ENCODE measurements around the gene PTK6. TPM values are rescaled to one million over a fixed set of nuclear protein-coding genes. Genes with fewer than 3 reads are reported as not detected.
A peak's percentile ranks its signal among the peaks of the same experiment; 100 is the strongest.
"Not testable (repeated sequence)": the region's sequence is repeated elsewhere in the genome, so short reads cannot be mapped to it uniquely, and the experiment has no call there.

PTK6 gene
- not detected in 2 replicates for total RNA-seq (2014; rRNA removed; shearing (Covaris generic))

DNA sequence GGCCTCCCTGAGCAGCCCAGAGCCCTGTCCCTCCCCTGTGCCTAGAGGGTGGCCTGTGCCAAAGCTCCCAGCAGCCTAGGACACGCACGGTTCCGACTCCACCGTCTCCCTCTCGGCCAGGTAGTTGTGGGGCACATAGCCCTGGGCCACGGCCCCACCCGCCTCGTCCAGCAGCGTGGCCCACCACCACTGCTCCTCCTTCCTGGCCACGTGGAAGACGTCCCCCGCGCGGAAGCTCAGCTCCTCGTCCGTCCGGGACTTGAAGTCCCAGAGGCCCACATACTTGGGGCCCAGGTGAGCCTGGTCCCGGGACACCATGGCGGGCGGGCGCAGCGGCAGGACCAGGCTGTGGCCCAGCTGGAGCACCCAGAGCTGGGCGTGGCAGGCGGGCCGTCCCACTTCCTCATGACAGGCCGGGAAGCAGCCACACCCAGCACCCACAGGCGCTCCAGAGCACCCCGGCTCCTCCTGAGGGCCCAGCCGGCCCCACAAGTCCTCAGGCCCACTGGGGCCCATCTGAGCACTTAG lies at the start of gene PTK6:
TSS of gene PTK6 (minus strand) at position 380 of the 528 bp plus-strand sequence. CDS start at position 318, 62 bp downstream.
- no peak for DNase-seq (ENCODE audit: low spot score)

DNA sequence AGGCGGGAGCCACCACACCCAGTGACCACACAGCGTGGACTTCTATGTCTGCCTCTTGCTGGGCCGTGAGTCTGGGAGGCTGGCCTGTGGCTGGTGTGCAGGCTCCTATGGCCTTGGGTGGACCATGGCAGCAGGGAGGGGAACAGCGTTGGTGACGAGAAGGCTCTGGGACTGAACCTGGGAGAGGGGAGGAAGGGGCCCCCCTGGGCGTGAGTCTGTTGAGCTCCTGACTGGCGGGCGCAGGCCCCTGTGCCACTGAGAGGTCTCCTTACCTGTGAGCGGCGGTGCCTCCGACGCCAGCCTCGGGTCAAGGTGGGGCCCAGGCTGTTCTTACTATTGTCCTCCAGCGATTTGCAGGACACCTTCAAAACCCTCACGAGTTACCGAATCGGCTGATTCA lies 49.6 kb upstream of the PTK6 start:
- DNase-seq (ENCODE audit: low spot score), result no peak

DNA sequence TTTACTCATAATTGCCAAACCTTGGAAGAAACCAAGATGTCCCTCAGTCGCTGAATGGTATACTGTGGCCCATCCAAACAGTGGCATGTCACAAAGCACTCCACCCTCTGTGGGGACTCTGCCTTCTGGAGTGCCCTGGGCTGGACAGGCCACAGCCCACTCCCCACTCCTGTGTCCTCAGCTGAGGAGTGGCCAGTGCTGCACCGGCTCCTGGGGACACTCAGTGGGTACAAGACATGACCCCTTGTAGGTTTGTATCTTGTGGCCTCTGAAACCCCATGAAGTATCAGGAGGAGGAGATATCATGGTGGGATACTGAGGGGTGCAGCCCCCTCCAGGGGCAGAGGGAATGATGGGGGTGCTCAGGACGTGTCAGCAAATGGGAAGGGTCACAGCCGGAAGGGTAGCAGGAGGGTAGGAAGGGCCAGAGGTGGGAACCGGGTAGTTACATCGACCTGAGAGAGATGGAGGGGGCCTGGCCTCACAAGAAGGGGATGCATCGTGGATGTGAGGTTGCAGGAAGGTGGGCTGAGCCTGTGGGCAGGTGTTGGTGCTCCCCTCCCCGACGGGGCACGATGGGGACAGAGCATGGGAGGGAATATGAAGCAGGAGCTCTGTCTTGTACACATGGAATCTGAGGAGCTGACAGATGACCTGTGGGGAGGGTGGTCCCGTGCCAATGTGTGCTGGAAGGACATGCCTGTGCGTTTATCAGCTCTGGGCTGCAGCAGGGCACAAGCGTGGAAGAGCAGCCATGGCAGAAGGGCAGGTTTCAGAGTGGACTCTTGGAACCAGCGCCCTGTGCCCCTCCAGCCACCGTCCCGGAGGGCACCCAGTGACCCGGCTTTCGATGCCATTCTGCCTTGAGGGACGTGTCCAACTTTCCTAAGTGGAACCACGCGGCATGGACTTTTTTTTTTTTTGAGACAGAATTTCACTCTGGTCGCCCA lies 48.7 kb upstream of the PTK6 start:
- no peak for DNase-seq (ENCODE audit: low spot score)

DNA sequence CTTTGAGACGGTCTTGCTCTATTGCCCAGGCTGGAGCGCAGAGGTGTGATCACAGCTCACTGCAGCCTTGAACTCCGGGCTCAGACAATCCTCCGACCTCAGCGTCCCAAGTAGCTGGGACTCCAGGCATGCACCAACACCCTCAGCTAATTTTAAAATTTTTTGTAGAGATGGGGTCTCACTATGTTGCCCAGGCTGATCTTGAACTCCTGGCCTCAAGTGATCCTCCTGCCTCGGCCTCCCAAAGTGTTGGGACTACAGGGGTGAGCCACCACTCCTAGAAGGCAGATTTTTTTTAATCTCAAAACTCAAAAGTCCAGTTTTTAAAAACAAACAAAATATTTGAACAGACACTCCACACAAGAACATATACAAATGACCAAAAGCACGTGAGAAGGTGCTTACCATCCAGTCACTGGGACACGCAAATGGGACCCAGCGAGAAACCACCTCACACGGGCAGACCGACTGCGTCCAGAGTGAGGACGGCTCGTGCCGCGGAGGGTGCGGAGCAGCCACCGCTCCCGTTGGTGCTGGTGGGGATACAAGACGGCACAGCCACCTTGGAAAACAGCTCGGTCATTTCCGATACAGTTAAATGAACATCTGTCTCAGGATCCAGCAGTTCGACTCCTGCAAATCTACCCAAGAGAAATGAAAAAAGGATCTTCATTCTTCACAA lies 45.3 kb upstream of the PTK6 start:
- DNase-seq (ENCODE audit: low spot score), result no peak

DNA sequence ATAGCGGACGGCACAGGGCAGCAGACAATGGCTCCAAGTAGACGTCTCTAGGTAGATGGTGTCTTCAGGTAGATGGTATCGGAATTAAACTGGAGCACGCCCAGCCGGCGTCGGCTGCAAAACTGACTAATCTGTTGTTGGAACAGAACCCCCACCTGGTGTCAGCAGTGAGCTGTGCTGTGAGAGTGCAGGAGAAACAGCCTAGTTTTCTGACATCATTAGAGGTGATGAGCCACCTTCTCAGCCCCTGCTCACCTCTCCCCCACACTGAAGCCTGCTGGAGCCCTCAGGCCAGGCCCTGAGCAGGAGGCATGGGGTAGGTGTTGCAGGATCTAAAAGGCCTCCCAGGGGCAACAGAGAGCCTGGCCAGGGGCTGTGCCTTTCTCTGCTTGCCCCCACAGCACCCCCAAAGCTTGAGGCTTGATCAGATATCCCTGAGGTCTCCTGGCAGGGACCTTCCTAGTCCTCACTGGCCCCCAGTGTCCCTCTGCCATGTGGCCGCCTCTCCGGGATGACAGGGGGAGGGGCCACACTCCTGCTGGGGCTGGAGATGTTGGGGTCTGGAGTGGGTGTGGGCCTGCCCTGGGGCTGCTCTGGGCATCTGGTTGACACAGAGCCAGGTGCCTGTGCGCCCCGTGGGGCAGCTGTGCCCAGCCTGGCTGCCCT lies 43.8 kb upstream of the PTK6 start:
- no peak for DNase-seq (ENCODE audit: low spot score)

DNA sequence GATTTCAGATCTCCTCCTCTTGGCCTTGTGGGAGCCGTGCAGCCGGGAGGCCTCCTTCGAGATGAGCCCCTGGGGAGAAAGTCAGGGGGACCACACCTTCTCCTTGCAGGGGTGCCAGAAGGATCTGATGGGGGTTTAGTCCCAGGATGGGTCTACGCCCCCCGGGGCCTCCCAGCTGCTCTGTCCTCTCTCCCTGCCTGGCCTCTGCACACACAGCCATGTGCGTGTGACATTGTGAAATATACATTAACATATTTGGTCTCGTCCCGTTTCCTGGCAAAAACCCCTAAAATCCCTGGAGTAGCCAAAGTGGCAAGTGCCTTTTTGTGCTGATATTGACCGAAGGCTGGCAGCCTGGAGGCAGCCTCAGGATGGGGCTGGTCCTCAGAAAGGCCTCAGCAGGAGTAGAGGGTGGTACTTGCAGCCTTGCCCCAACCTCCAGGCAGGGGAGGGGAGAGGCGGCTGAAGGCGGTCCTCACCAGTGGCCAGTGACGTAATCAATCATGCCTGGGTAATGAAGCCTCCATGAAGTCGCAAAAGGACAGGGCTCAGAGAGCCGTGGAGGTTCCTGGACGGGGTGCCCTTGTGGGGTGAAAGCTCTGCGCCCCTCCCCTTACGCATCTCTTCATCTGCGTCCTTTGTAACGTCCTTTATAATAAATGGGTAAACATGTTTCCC lies 42.0 kb upstream of the PTK6 start:
- no peak for DNase-seq (ENCODE audit: low spot score)

DNA sequence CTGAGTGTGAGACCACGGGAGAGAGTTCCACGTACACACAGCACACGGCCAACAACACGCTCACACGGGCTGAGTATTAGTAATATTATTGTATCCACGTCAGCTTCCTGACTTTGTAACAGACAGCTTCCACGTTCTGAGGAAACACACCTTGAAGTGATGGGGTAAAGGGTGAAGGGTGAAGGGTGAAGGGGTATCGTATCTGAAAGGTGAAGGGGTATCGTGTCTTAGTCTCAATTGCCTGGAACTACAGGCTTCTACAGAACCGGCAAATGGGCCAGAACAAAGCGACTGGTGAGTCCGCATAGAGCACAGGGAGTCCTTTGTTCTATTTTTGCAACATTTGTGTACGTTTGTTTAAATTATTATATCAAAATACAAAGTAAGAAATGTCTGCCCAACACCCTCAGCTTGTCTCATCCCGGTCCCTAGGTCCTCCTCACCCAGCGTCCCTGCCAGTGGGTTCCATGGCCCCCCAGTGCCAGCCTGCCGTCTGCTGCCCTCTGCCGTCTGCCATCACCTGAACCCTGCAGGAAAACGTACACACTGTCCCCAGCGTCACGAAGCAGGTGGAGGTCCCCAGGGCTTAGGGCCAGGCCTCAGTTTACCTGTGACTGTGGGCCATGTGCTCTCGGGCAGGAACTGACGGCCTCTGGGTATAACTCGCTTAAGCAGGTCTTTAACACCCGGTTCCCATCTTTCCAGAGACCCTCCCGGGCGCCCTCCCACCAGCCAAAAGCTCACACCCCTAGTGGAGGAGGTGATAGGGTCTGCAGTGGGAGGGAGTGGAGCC lies 41.2 kb upstream of the PTK6 start:
- no peak for DNase-seq (ENCODE audit: low spot score)

DNA sequence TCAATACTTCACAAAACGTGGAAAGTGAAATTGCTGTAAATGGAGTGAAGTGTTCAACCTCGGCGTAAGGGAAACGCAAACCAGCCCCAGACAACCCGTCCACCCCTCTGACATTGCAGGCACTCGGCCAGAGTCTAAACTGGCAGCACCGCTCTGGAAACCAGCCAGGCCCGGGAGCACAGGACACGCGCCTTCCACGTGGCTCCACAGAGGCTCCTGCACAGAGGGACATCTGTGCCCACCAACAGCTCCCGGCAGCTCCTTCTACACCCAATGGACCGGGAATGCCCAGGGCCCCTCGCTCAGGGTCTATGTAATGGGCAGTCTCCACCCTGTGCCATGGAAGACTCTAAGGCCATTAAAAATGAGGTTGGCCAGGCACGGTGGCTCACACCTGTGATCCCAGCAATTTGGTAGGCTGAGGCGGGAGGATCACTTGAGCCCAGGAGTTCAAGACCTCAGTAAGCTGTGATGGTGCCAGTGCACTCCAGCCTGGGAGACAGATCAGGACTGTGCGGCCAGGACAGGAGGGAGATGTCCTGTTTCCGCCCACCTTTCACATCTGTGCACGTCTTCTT lies 40.2 kb upstream of the PTK6 start:
- no peak for DNase-seq (ENCODE audit: low spot score)

DNA sequence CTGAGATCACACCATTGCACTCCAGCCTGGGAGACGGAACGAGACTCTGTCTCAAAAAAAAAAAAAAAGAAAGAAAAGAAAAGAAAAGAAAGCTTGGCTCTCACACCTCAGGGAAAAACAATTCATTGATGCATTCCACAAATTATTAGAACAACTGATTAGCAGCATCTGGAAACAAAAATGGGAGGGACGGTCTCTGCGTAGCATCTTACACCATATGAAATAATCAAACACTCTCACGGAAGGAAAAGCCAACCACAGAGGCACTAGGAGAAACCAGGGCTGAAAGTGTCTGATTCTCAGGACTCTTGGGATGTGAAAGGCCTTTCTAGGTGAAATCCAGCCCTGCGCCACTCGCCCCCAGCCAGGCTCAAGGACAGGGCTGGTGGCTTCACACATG lies 39.1 kb upstream of the PTK6 start:
- DNase-seq (ENCODE audit: low spot score), result no peak

DNA sequence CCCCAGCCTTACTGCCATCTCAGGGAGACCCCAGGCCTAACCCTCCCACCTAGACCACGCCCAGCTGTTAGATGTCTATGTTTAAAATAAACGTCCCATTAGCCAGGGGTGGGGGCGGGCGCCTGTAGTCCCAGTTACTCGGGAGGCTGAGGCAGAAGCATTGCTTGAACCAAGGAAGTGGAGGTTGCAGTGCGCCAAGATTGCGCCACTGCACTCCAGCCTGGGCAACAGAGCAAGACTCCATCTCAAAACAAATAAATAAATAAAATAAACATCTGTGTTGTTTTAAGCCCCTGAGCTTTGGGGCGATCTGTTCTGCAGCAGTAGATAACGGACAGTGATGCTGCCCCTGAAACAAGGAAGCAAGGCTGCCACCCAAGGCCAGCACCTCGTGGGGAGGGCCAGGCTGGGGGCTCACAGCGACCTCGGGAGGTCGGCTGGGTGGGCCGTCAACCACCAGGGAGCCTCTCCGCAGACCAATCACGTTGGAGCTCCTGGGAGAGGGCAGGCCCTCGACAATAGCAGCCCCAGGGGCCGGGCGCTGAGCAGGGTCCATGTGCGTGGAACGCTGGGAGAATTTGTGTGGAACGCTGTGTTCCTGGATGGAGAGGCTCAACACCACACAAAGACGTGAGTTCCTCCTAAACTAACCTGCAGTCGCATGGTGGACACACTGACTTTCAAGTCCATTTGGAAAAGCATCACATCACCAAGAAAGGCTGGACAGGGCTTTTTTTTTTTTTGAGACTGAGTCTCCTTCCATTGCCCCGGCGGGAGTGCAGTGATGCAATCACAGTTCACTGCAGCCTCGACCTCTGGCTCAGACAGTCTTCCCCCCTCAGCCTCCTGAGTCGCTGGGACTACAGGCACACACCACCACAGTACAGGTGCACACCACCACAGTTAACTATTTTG lies 37.9 kb upstream of the PTK6 start:
- no peak for DNase-seq (ENCODE audit: low spot score)

DNA sequence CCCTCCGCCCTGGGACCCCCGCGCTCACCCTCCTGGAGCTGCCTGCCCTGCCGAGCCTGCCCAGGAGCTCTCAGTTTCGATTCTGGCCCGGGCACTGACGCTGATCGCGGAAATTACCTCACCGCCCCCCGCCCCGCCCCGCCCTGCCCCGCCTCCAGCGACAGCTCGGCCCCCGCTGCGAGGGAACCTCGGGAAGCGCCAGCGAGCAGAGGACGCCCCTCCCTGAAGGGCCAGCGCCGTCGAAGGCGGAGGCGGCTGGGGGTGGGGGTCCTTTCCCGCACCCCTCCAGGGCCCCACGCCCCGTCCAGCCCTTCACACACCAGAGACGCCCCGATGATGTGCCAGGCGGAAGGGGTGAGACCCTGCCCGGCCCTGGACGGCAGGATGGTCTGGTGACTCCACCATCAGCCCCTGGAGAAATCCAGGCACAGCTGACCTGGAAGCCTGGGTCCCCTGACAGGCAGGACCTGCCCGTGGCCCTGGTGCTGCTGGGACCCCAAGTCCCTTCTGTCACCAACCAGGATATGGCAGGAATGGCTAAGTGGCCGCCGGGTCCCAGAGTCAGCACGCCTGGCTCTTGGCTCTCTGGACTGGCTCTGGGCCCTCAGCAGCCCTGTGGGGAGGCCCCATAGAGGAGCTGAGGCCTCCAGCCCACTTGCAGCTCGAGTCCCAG lies 37.1 kb upstream of the PTK6 start, which contains the start of gene HELZ2:
TSS of gene HELZ2 (minus strand) at position 84 of the 673 bp plus-strand sequence. CDS start 1,854 bp downstream, outside the sequence.
- peak; percentile 60 for DNase-seq (ENCODE audit: low spot score)

DNA sequence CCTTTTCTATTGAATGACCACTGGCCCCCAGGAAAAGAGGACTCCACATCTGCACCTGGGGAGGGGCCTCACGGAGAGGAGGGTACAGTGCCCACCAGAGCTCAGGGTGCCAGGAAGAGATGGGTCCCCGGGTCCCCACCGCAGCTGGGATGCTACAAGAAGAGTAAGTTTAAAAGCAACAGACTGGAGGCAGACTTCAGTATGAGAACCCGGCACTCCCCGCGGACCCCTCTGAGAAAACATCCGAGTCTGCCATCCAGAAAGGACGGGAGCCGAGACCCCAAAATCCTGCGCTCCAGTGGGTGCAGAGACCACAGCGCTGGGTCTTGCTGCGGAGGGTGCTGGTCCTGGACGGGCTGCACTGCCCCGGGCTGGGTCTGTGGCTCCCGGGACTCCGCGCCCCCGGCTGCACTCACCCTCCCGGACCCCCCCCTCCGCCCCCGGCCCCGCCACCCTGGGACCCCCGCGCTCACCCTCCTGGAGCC lies 36.5 kb upstream of the PTK6 start:
- DNase-seq (ENCODE audit: low spot score), result no peak

DNA sequence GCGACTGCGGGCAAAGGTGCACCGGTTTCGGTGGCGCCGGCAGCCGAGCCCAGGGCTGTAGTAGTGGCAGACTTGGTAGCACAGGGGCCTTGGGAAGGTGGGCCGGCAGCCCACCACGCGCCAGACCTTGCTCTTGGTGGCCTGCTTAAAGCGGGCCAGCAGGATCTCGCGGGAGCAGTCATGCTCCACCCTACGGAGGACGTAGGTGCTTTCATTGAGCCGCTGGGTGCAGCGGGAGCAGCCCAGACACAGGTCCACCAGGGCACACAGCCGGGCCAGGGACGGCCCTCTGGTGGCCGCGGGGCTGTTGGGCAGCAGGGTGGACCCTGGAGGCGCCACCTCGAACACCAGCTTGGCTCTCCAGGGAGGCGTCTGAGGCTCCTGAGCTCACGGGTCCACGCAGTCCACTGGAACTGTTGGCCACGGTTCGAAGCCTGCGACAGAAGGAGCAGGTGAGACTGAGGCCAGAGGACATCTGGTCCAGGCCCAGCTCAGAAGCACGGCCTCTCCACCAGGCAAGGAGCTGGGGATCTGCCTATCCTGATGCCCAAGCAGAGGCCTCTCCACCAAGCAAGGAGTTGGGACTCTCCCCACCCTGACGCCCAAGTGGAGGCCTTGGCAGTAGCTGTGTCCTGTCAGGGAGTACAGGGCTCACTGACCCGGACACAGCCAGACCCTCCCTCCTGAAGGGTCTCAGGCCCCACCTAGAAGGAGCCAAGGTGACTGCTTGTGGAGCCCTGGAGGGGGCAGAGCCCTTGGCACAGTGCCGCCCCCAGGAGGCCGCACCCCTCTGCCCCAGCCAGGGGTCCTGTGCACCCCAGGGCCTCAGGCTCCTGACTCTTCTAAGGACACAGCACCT lies 35.8 kb upstream of the PTK6 start:
- DNase-seq (ENCODE audit: low spot score), result no peak

DNA sequence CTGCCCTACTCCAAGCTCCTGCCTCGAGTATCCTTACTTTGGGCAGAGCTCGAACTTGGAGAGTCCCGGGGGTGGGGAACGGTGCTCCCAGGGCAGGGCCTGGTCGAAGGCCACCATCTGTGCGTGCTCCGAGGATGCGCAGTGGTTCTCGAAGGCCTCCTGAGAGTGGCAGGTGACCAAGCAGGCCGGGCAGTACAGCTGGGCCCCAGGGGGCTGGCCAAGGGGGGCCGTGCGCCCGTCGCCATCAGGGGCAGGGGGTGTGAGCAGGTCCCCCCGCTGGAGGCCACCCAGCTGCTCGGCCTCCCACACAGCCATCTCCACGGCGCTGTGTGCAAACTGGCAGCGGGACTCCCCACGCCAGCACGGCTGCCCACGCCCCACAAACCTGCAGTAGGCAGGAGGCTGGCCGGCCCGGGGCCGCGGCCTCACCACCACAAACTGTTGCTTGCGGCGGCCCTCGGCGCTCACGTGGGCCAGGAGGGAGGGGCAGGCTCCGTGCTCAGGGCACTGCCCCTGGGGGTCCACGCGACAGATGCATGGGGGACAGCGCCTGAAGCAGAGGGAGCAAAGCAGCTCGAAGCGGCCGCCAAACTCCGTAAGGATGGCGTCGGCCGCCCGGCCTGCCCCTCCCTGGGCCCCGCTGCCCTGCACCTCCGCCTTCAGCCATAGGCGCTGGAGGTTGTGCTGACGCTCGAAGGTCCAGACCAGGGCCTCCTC lies 35.1 kb upstream of the PTK6 start:
- DNase-seq (ENCODE audit: low spot score), result no peak

DNA sequence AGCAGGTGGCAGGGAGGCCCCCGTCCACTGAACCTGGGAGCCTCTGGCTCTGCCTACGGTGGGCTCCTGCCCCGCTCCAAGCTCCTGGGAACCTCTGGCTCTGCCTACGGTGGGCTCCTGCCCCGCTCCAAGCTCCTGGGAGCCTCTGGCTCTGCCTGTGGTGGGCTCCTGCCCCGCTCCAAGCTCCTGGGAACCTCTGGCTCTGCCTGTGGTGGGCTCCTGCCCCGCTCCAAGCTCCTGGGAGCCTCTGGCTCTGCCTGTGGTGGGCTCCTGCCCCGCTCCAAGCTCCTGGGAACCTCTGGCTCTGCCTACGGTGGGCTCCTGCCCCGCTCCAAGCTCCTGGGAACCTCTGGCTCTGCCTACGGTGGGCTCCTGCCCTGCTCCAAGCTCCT lies 33.9 kb upstream of the PTK6 start:
- DNase-seq (ENCODE audit: low spot score), result not testable (repeated sequence)

DNA sequence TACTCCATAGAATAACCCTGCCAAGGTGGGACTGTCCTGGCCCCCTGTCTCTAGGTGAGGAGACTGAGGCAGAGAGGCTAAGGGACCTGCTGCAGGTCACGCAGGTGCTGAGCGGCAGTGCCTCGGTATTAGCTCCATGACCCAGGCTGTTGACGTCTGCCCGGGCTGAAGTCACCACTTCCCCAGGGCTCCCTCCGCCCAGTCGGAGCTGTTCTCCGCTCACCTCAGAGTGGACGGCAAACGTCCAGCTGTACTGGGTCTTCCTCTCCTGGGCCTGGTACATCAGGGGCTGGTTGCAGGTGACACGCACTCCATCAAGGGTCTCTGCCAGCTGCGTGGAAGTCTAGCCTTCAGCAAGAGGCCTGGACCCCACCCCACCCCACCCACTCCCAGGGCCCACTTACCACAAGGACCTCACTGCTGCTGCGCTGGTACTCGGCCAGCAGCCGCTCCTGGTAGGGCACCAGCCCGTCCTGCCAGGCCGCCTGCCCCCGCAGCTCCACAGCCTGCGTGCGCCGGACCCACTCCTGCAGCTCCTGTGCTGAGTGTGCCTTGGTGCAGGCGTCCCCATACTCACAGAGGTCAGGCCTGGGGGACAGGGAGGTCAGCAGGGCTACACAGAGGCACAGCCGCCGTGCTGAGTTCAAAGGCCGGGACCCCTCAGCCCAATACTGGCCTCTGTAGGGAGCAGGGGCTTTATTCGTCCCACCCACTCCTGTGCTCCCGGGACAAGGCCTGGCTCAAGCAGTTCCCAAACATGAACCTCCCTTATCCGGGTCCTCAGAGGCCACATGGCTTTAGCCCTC lies 33.3 kb upstream of the PTK6 start:
- no peak for DNase-seq (ENCODE audit: low spot score)

Measured in H4 (cell line).